ENCODE data around the gene GALNTL6. TPM values are rescaled to one million over a fixed set of nuclear protein-coding genes. Genes with fewer than 3 reads are reported as not detected.

GALNTL6 gene
- total RNA-seq, 4 donors from 2014 or later = 0.26 to 4.0 (median 1.5) TPM; not detected in 1

GRCh38 chr4:172708184-172708583, 895.0 kb downstream of the GALNTL6 start:
- H3K4me1 ChIP-seq = no peaks in the 10 kb centered on the region
- H3K27ac ChIP-seq = no peak overlapping the region
- no peaks in the 10 kb centered on the region for H3K9me3 ChIP-seq
- DNase-seq (ENCODE audit: low spot score in 2 of 2) = no peak
- 57% methylated on average over 5 of the region's 5 CpGs for WGBS
- no peaks in the 10 kb centered on the region for H3K36me3 ChIP-seq
- no peak overlapping the region for H3K4me3 ChIP-seq
- TF ChIP-seq EP300 (IDR thresholded peaks at IDR 0.05) = no peak
- no peak for TF ChIP-seq POLR2A (IDR thresholded peaks at IDR 0.05)
- TF ChIP-seq POLR2AphosphoS5 (IDR thresholded peaks at IDR 0.05) = no peak
- no peak for TF ChIP-seq CTCF (IDR thresholded peaks at IDR 0.05)
- H3K27me3 ChIP-seq = no peaks in the 10 kb centered on the region

- no peaks in the 10 kb centered on the region for H3K9me3 ChIP-seq
- H3K36me3 ChIP-seq = no peaks in the 10 kb centered on the region
- H3K27ac ChIP-seq = no peak overlapping the region
- no peaks in the 10 kb centered on the region for H3K27me3 ChIP-seq
- DNase-seq (ENCODE audit: low spot score in 2 of 2) = no peak
- 36% methylated on average over 1 of the region's 1 CpG for WGBS
- no peak for TF ChIP-seq CTCF (IDR thresholded peaks at IDR 0.05)
- no peak for TF ChIP-seq POLR2AphosphoS5 (IDR thresholded peaks at IDR 0.05)
- no peak for TF ChIP-seq EP300 (IDR thresholded peaks at IDR 0.05)
- TF ChIP-seq POLR2A (IDR thresholded peaks at IDR 0.05) = no peak
- H3K4me1 ChIP-seq = no peaks in the 10 kb centered on the region
- H3K4me3 ChIP-seq = no peak overlapping the region
Observed at GRCh38 chr4:172709376-172709775, 896.2 kb downstream of the GALNTL6 start.

GRCh38 chr4:172716291-172716690, 903.1 kb downstream of the GALNTL6 start:
- Histone ChIP-seq H3K4me1 (no peaks in the 10 kb centered on the region), H3K27me3 (no peaks in the 10 kb centered on the region), H3K36me3 (no peaks in the 10 kb centered on the region), H3K4me3 (no peak overlapping the region), H3K27ac (no peak overlapping the region), H3K9me3 (no peaks in the 10 kb centered on the region)
- DNase-seq (ENCODE audit: low spot score in 2 of 2) = no peak
- WGBS = 73% methylated on average over 9 of the region's 9 CpGs
- TF ChIP-seq CTCF (IDR thresholded peaks at IDR 0.05) (no peak), POLR2A (IDR thresholded peaks at IDR 0.05) (no peak), EP300 (IDR thresholded peaks at IDR 0.05) (no peak), POLR2AphosphoS5 (IDR thresholded peaks at IDR 0.05) (no peak)

- TF ChIP-seq POLR2A (IDR thresholded peaks at IDR 0.05) (no peak), POLR2AphosphoS5 (IDR thresholded peaks at IDR 0.05) (no peak), EP300 (IDR thresholded peaks at IDR 0.05) (no peak), CTCF (IDR thresholded peaks at IDR 0.05) (no peak)
- no peaks in the 10 kb centered on the region for H3K4me1 ChIP-seq
- 65% methylated on average over 4 of the region's 4 CpGs for WGBS
Observed at GRCh38 chr4:172721659-172722058, 908.5 kb downstream of the GALNTL6 start.

GRCh38 chr4:172725581-172725980, 912.4 kb downstream of the GALNTL6 start:
- DNase-seq (ENCODE audit: low spot score in 2 of 2) = no peak
- H3K27me3 ChIP-seq = no peaks in the 10 kb centered on the region
- 44% methylated on average over 3 of the region's 3 CpGs for WGBS

More at GRCh38 chr4:172721659-172722058, 908.5 kb downstream of the GALNTL6 start:
- H3K36me3 ChIP-seq = no peaks in the 10 kb centered on the region
- no peak overlapping the region for H3K4me3 ChIP-seq
- no peak overlapping the region for H3K27ac ChIP-seq
- no peak for DNase-seq (ENCODE audit: low spot score in 2 of 2)
- H3K27me3 ChIP-seq = no peaks in the 10 kb centered on the region
- no peaks in the 10 kb centered on the region for H3K9me3 ChIP-seq

More at GRCh38 chr4:172725581-172725980, 912.4 kb downstream of the GALNTL6 start:
- no peaks in the 10 kb centered on the region for H3K4me1 ChIP-seq
- H3K9me3 ChIP-seq = no peaks in the 10 kb centered on the region
- no peaks in the 10 kb centered on the region for H3K36me3 ChIP-seq
- TF ChIP-seq POLR2AphosphoS5 (IDR thresholded peaks at IDR 0.05) (no peak), POLR2A (IDR thresholded peaks at IDR 0.05) (no peak), CTCF (IDR thresholded peaks at IDR 0.05) (no peak), EP300 (IDR thresholded peaks at IDR 0.05) (no peak)
- H3K4me3 ChIP-seq = no peak overlapping the region
- no peak overlapping the region for H3K27ac ChIP-seq

All from suprapubic skin (tissue), 4 donors.